Measurements from ENCODE around the gene WNT8A. TPM values are rescaled to one million over a fixed set of nuclear protein-coding genes. Genes with fewer than 3 reads are reported as not detected.

Gene WNT8A
- total RNA-seq, 1 donor from 2014 or later = not detected

GRCh38 chr5:138129347-138129746 lies 45.5 kb downstream of the WNT8A start:
- H3K36me3 Mint-ChIP-seq (ENCODE audit: unreplicated experiment) = no peaks in the 10 kb centered on the region
- DNase-seq (ENCODE audit: extremely low spot score, unreplicated experiment) = no peak
- no peak overlapping the region for H3K4me3 Mint-ChIP-seq (ENCODE audit: unreplicated experiment)
- peaks cover 19% of the 10 kb centered on the region for H3K27me3 Mint-ChIP-seq (ENCODE audit: unreplicated experiment)
- H3K9me3 Mint-ChIP-seq (ENCODE audit: unreplicated experiment) = no peaks in the 10 kb centered on the region
- no peak for TF ChIP-seq CTCF (IDR thresholded peaks at IDR 0.05)
- no peak overlapping the region for H3K27ac Mint-ChIP-seq (ENCODE audit: unreplicated experiment)
- H3K4me1 Mint-ChIP-seq (ENCODE audit: unreplicated experiment) = peaks cover 4% of the 10 kb centered on the region

GRCh38 chr5:138132543-138132942 lies 48.7 kb downstream of the WNT8A start:
- no peaks in the 10 kb centered on the region for H3K9me3 Mint-ChIP-seq (ENCODE audit: unreplicated experiment)
- peaks cover 23% of the 10 kb centered on the region for H3K27me3 Mint-ChIP-seq (ENCODE audit: unreplicated experiment)
- TF ChIP-seq CTCF (IDR thresholded peaks at IDR 0.05) = no peak
- no peak overlapping the region for H3K27ac Mint-ChIP-seq (ENCODE audit: unreplicated experiment)
- peaks cover 4% of the 10 kb centered on the region for H3K4me1 Mint-ChIP-seq (ENCODE audit: unreplicated experiment)
- no peaks in the 10 kb centered on the region for H3K36me3 Mint-ChIP-seq (ENCODE audit: unreplicated experiment)
- DNase-seq (ENCODE audit: extremely low spot score, unreplicated experiment) = no peak
- no peak overlapping the region for H3K4me3 Mint-ChIP-seq (ENCODE audit: unreplicated experiment)

GRCh38 chr5:138138949-138139780 lies 55.3 kb downstream of the WNT8A start, which contains the start of gene NME5:
NME5 (minus strand) TSS chr5:138139428; CDS start chr5:138138780, 648 bp downstream.
- Mint-ChIP-seq H3K4me1 (ENCODE audit: unreplicated experiment) (peaks cover 4% of the 10 kb centered on the region), H3K36me3 (ENCODE audit: unreplicated experiment) (no peaks in the 10 kb centered on the region), H3K9me3 (ENCODE audit: unreplicated experiment) (no peaks in the 10 kb centered on the region), H3K27ac (ENCODE audit: unreplicated experiment) (no peak within 1 kb of the TSS), H3K27me3 (ENCODE audit: unreplicated experiment) (peaks cover 6% of the 10 kb centered on the region), H3K4me3 (ENCODE audit: unreplicated experiment) (peak within 1 kb of the TSS; percentile 80)
- no peak for TF ChIP-seq CTCF (IDR thresholded peaks at IDR 0.05)
- DNase-seq (ENCODE audit: extremely low spot score, unreplicated experiment) = peak; percentile 86

- no peaks in the 10 kb centered on the region for H3K9me3 Mint-ChIP-seq (ENCODE audit: unreplicated experiment)
- peaks cover 6% of the 10 kb centered on the region for H3K27me3 Mint-ChIP-seq (ENCODE audit: unreplicated experiment)
- TF ChIP-seq CTCF (IDR thresholded peaks at IDR 0.05) = no peak
- peak overlapping the region; percentile 80 for H3K4me3 Mint-ChIP-seq (ENCODE audit: unreplicated experiment)
- H3K36me3 Mint-ChIP-seq (ENCODE audit: unreplicated experiment) = no peaks in the 10 kb centered on the region
- peaks cover 4% of the 10 kb centered on the region for H3K4me1 Mint-ChIP-seq (ENCODE audit: unreplicated experiment)
- DNase-seq (ENCODE audit: extremely low spot score, unreplicated experiment) = no peak
- no peak overlapping the region for H3K27ac Mint-ChIP-seq (ENCODE audit: unreplicated experiment)
Observed at GRCh38 chr5:138139781-138140090, 55.9 kb downstream of the WNT8A start.

- Mint-ChIP-seq H3K9me3 (ENCODE audit: unreplicated experiment) (no peaks in the 10 kb centered on the region), H3K36me3 (ENCODE audit: unreplicated experiment) (no peaks in the 10 kb centered on the region), H3K4me1 (ENCODE audit: unreplicated experiment) (peaks cover 4% of the 10 kb centered on the region), H3K4me3 (ENCODE audit: unreplicated experiment) (no peak overlapping the region), H3K27ac (ENCODE audit: unreplicated experiment) (no peak overlapping the region), H3K27me3 (ENCODE audit: unreplicated experiment) (peaks cover 6% of the 10 kb centered on the region)
- no peak for TF ChIP-seq CTCF (IDR thresholded peaks at IDR 0.05)
- DNase-seq (ENCODE audit: extremely low spot score, unreplicated experiment) = no peak
Observed at GRCh38 chr5:138140268-138140667, 56.4 kb downstream of the WNT8A start.

Other genes with a start within 250 kb of the WNT8A start
- not detected in 2 replicates for gene MYOT, start 216.2 kb upstream of the WNT8A start, total RNA-seq
- not detected in 2 replicates for gene PKD2L2, start 194.6 kb upstream of the WNT8A start, total RNA-seq
- 42.7 and 44.4 TPM in 2 replicates for gene FAM13B, start 51.0 kb upstream of the WNT8A start, total RNA-seq
- 1.7 and 2.4 TPM in 2 replicates for gene NME5, start 55.4 kb downstream of the WNT8A start, total RNA-seq
- 68.3 and 71.6 TPM in 2 replicates for gene BRD8, start 94.6 kb downstream of the WNT8A start, total RNA-seq
- gene KIF20A, start 95.1 kb downstream of the WNT8A start, total RNA-seq = 14.7 and 16.4 TPM in 2 replicates
- gene CDC23, start 129.3 kb downstream of the WNT8A start, total RNA-seq = 36.7 and 37.6 TPM in 2 replicates
- gene GFRA3, start 190.6 kb downstream of the WNT8A start, total RNA-seq = 0.18 TPM in 1 of 2 replicates, not detected in the other
- 1.9 and 2.2 TPM in 2 replicates for gene CDC25C, start 247.8 kb downstream of the WNT8A start, total RNA-seq